ENCODE results near the gene ALK.

- TF ChIP-seq CTCF (IDR thresholded peaks at IDR 0.05) (no peak), POLR2A (IDR thresholded peaks at IDR 0.05) (no peak)
These were observed 110.4 kb downstream of the ALK start for GRCh38 chr2:29810956-29811355.

All from Peyer's patch (tissue), 4 donors.